GM18502 (cell line): ENCODE results near the gene PODXL.

Source experiments
- ATAC-seq: cut with Tn5 transposase; IDR thresholded peaks from one replicate; pipeline ENCODE4 v1.9.1; 2021; ENCODE audit warnings: mild to moderate bottlenecking; ENCODE audit not compliant: unreplicated experiment, poor library complexity

PODXL gene

GRCh38 chr7:131456338-131456737, 100.1 kb downstream of the PODXL start:
- no peak for ATAC-seq

- ATAC-seq: no peak
These were observed 100.9 kb downstream of the PODXL start for GRCh38 chr7:131455546-131455945.

GRCh38 chr7:131455001-131455400, 101.4 kb downstream of the PODXL start:
- no peak for ATAC-seq

DNA sequence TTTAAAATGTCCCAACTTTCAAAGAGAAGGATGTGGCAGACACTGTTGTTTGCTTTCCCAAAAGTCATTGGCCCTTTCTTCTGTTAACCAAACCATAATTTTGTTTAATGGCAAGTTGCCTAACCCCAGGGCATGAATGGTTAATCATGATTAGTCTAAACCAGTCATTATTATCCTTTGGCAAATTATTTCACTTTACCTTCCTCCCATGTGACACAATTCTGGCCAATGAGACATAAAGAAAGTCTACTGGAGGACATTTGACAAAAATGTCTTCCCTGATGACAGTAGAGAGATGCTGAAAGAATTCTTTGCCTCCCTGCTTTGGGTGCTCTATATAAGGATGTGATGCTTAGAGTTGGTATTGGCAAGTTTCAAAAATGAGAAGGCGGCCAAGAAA, 101.9 kb downstream of the PODXL start:
- ATAC-seq: no peak
